Endometrial microvascular endothelial cells (primary cell): ENCODE data around the gene PLXND1. TPM values are rescaled to one million over a fixed set of nuclear protein-coding genes. Genes with fewer than 3 reads are reported as not detected.

Source experiments
- in situ Hi-C: cut with HindIII; loops from 2 replicates; pipeline ENCODE4 v1.10.0; 2017; ENCODE audit warnings: low sequenced_read_pairs, low pct_unique_long_range_greater_than_20kb; ENCODE audit errors: inconsistent ontology term
- total RNA-seq: library from RNA; depleted of rRNA; stranded (reverse); fragments of >200 nt; gene quantifications from one replicate; pipeline ENCODE4 v1.2.3, GENCODE V29; 2015; ENCODE audit errors: inconsistent ontology term

The PLXND1 gene
- total RNA-seq, 1 donor from 2014 or later = 182 TPM

DNA sequence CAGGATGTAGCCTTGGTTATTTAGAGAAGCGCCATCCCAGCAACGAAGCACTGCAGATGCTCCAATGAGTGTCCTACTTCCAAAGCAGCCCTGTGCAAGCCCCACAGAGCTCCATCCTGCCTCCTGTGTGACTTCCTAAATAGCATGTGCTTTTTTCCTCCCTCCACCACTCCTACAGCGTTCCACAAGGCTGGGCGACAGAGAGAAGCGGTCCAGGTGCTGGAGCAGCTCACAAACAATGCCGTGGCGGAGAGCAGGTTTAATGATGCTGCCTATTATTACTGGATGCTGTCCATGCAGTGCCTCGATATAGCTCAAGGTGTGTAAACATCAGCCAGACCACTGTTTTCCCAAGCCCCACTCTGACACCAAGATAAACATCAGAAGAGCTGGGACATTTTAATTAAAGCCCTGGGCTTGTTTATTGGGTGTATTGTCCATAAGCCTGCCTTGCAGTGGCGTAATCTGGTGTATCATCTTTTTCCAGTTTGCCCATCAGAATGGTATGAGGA, 100.2 kb downstream of the PLXND1 start:
- in situ Hi-C loops = no loop called here

DNA sequence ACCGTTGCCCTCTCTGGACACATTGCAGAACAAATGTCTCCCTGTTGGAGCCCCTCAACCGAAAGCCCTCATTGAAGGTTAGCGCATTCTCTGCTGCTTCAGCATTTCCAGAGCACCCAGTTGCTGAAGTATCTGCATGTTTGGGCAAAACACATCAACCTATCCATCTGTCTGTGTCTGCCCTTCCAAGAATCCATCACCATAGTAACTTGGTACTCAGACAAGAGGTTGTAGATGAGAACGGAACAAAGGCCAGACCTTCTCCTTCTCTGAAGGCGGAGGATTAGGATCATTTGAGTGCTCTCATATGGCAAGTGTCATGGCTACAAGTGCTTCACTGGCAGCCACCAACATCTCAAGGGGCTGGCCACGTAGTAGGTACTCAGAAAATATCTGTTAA, 101.1 kb downstream of the PLXND1 start:
- in situ Hi-C loops = no loop called here

Other genes starting within 250 kb of the PLXND1 start
- not detected for gene EFCAB12, start 178.0 kb downstream of the PLXND1 start, total RNA-seq
- 28.1 TPM for gene MBD4, start 166.7 kb downstream of the PLXND1 start, total RNA-seq
- gene IFT122, start 166.5 kb downstream of the PLXND1 start, total RNA-seq = 20.3 TPM
- gene RHO, start 78.0 kb downstream of the PLXND1 start, total RNA-seq = not detected
- not detected for gene H1-8, start 63.5 kb downstream of the PLXND1 start, total RNA-seq